PC-9 (cell line): ENCODE measurements around the gene CYGB. TPM values are rescaled to one million over a fixed set of nuclear protein-coding genes. Genes with fewer than 3 reads are reported as not detected.
A peak's percentile ranks its signal among the peaks of the same experiment; 100 is the strongest.

ENCODE experiments used
- BruUV-seq: library from RNA; stranded (reverse); fragments of 400-500 nt; replicated peaks from 2 replicates; lab custom pipeline; 2021; lab: Mats Ljungman, UMichigan
- CTCF ChIA-PET: fragments of 300-600 bp; sonication (Branson Sonifier 250); formaldehyde crosslinking; loops from one replicate; lab custom pipeline; 2022; ENCODE audit warnings: antibody characterized with exemption; lab: Charles Lee
- POLR2A ChIA-PET: fragments of 300-600 bp; sonication (Branson Sonifier 250); formaldehyde crosslinking; loops from one replicate; lab custom pipeline; 2022; ENCODE audit warnings: antibody characterized with exemption; ENCODE audit not compliant: unreplicated experiment; lab: Charles Lee
- DNase-seq, 2 experiments: peaks; one replicate each; pipeline versions ENCODE4 v3.0.0 to v3.0.0-alpha.2; 2015 to 2022; ENCODE audit warnings: mixed read lengths in 1 of 2
- H2AFZ ChIP-seq: fragments of 200-600 bp; sonication (generic); 2 replicates; pipeline ENCODE4 v1.8.1; 2017; ENCODE audit warnings: antibody characterized with exemption
- H3F3A ChIP-seq: fragments of 200-600 bp; sonication (generic); 2 replicates; pipeline ENCODE4 v1.8.1; 2017; ENCODE audit warnings: antibody characterized with exemption, mild to moderate bottlenecking, low read depth; ENCODE audit not compliant: insufficient read depth
- H3K27ac ChIP-seq: fragments of 200-600 bp; sonication (generic); 2 replicates; pipeline ENCODE4 v1.6.1; 2016; ENCODE audit warnings: mixed run types
- H3K27me3 ChIP-seq: fragments of 200-600 bp; sonication (generic); 2 replicates; pipeline ENCODE4 v1.6.1; 2016; ENCODE audit warnings: low read depth, mixed run types; ENCODE audit not compliant: insufficient read depth
- H3K36me3 ChIP-seq: fragments of 200-600 bp; sonication (generic); 2 replicates; pipeline ENCODE4 v1.6.1; 2016; ENCODE audit warnings: low read depth, mixed run types
- H3K4me1 ChIP-seq: fragments of 200-600 bp; sonication (generic); replicated peaks from 2 replicates; pipeline ENCODE4 v1.6.1; 2016; ENCODE audit warnings: mixed run types; ENCODE audit not compliant: insufficient read depth
- H3K4me2 ChIP-seq: fragments of 200-600 bp; sonication (generic); 2 replicates; pipeline ENCODE4 v1.6.1; 2017; ENCODE audit warnings: mixed run types
- H3K4me3 ChIP-seq: fragments of 200-600 bp; sonication (generic); 2 replicates; pipeline ENCODE4 v1.6.1; 2016; ENCODE audit warnings: mixed run types
- H3K79me2 ChIP-seq: fragments of 200-600 bp; sonication (generic); 2 replicates; pipeline ENCODE4 v1.6.1; 2017; ENCODE audit warnings: low read depth, mixed run types
- H3K9me2 ChIP-seq: fragments of 200-600 bp; sonication (generic); 2 replicates; pipeline ENCODE4 v1.8.1; 2017; ENCODE audit warnings: mild to moderate bottlenecking; ENCODE audit not compliant: insufficient read depth
- H3K9me3 ChIP-seq: fragments of 200-600 bp; sonication (generic); 2 replicates; pipeline ENCODE4 v1.8.1; 2016; ENCODE audit warnings: low read depth; ENCODE audit not compliant: insufficient read depth
- H4K20me1 ChIP-seq: fragments of 200-600 bp; sonication (generic); 2 replicates; pipeline ENCODE4 v1.8.1; 2017; ENCODE audit not compliant: insufficient read depth
- CTCF ChIP-seq: fragments of 200-600 bp; sonication (generic); conservative IDR thresholded peaks from 2 replicates; pipeline ENCODE4 v1.6.1; 2017; ENCODE audit warnings: mixed run types, antibody characterized with exemption, mild to moderate bottlenecking, moderate library complexity
- EZH2 ChIP-seq: fragments of 200-600 bp; sonication (generic); IDR thresholded peaks from 2 replicates; pipeline ENCODE4 v1.8.0; 2017; ENCODE audit warnings: antibody characterized with exemption, low read depth
- intact Hi-C: fragments of 100-400 bp; cut with micrococcal nuclease; formaldehyde crosslinking; loops from one replicate; pipeline ENCODE4 v1.10.0; 2022; ENCODE audit not compliant: unreplicated experiment
- total RNA-seq: library from RNA; stranded (reverse); gene quantifications from 2 replicates; pipeline ENCODE4 v1.2.3, GENCODE V29; 2021

Gene CYGB
- total RNA-seq, 1 experiment from 2014 or later, result 1.1 TPM

GRCh38 chr17:76506408-76507345 is 30.8 kb downstream of the CYGB start:
- Histone ChIP-seq H3K79me2 (no peaks in the 10 kb centered on the region), H3K9me3 (no peaks in the 10 kb centered on the region), H3K27me3 (no peaks in the 10 kb centered on the region), H3K36me3 (no peaks in the 10 kb centered on the region), H2AFZ (peak overlapping the region; percentile 63; the same call in 1 of the 2 replicates), H3F3A (no peaks in the 10 kb centered on the region), H3K27ac (no peak overlapping the region), H3K4me1 (no peaks in the 10 kb centered on the region), H4K20me1 (no peaks in the 10 kb centered on the region), H3K9me2 (no peaks in the 10 kb centered on the region), H3K4me2 (peak overlapping the region; percentile 54), H3K4me3 (no peak overlapping the region)
- POLR2A ChIA-PET, result no interaction called here
- no TSS peak for BruUV-seq
- DNase-seq, result peak; percentile 43 to 87
- intact Hi-C loops, result loop anchor here (1.0 kb wide), 4 partner anchors 40 to 202 kb away; no protein-coding TSS in a partner anchor
- no peak for TF ChIP-seq EZH2
- peak; percentile 86 for TF ChIP-seq CTCF
- CTCF ChIA-PET, result interaction anchor here (0.6 to 0.9 kb wide), 6 partner anchors 48 to 282 kb away, joined by 3 to 6 read pairs (median 3); partner anchors contain the start of gene PRPSAP1

DNA sequence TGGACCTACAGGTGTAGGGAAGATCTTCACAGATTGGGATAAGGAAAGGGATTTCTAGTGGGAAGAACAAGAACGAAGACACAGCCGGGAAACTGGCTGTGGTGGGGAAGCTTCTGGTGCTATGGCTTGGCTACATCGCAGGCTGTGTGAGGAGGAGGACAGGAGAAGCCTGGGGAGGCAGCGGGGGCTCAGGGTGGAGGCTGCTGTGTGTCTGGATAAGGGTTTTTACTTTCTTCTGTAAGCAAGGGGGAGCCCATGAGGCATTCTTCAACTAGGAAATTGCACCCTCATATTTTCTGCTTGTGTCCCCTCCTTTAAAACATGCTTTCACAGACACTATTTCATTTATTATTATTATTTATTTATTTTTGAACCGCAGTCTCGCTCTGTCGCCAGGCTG is 33.4 kb downstream of the CYGB start:
- DNase-seq, result no peak
- no TSS peak for BruUV-seq
- TF ChIP-seq CTCF, result no peak
- TF ChIP-seq EZH2, result no peak
- H3K27me3 ChIP-seq, result no peaks in the 10 kb centered on the region
- no peak overlapping the region for H3K4me3 ChIP-seq
- H3K9me3 ChIP-seq, result no peaks in the 10 kb centered on the region
- ChIA-PET POLR2A (no interaction called here), CTCF (interaction anchor here (0.7 kb wide), 2 partner anchors 15 to 217 kb away, joined by 15 to 16 read pairs; no protein-coding TSS in a partner anchor)
- H3K9me2 ChIP-seq, result no peaks in the 10 kb centered on the region
- H2AFZ ChIP-seq, result no peak overlapping the region
- no peaks in the 10 kb centered on the region for H3K79me2 ChIP-seq
- H3K27ac ChIP-seq, result no peak overlapping the region
- no peak overlapping the region for H3K4me2 ChIP-seq
- peaks cover 12% of the 10 kb centered on the region; the same call in 1 of the 2 replicates for H3K4me1 ChIP-seq
- no peaks in the 10 kb centered on the region for H3K36me3 ChIP-seq
- H4K20me1 ChIP-seq, result no peaks in the 10 kb centered on the region
- intact Hi-C loops, result no loop called here
- H3F3A ChIP-seq, result no peaks in the 10 kb centered on the region

DNA sequence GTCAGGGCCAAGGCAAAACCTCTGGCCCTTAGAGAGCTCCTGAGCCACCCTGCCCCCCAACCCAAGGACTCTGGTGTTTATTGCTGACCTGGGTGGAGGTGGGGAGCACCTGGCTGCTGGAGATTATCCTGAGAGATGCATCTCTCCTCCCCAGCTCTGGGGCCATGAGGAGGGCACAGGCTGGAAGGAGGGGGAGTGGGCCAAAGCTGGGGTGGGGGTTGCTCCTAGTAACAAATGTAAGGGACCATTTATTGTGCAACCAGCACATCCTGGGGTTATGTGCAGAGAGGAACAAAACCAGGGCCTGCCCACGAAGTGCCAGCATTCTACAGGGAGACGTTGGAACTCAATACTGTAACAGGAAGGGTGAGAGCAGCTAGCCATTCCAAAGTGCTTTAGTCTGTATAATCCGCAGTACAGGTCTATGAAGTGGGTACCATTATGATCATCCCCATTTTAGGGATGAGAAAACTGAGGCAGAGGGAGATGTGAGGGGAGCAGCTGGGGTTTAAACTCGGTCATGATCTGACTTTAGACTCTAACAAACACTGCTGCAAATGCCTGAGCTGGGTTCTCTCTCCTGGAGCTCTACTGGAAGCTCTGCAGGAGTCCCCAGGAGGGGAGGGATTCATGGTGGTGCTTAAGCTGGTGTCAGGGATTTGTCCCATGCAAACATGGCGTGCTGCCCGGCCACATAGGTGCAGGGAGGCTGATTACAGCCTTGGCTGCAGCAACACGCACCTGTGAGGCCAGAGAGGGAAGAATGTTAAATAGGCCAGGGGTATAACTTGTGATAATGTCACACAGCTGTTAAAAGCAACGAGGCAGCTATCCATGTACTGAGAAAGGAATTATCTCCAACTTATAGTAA is 34.9 kb downstream of the CYGB start:
- H3K9me3 ChIP-seq, result no peaks in the 10 kb centered on the region
- no peak overlapping the region for H3K27ac ChIP-seq
- no peaks in the 10 kb centered on the region for H4K20me1 ChIP-seq
- no peak overlapping the region for H3K4me3 ChIP-seq
- H3F3A ChIP-seq, result no peaks in the 10 kb centered on the region
- peaks cover 16% of the 10 kb centered on the region; the same call in 1 of the 2 replicates for H3K4me1 ChIP-seq
- H3K36me3 ChIP-seq, result no peaks in the 10 kb centered on the region
- intact Hi-C loops, result no loop called here
- H3K4me2 ChIP-seq, result no peak overlapping the region
- POLR2A ChIA-PET, result interaction anchor here (0.7 kb wide), 1 partner anchor 179 kb away, joined by 5 read pairs; no protein-coding TSS in a partner anchor
- CTCF ChIA-PET, result interaction anchor here (0.6 to 0.7 kb wide), 2 partner anchors 42 to 184 kb away, joined by 3 read pairs; no protein-coding TSS in a partner anchor
- no peak overlapping the region for H2AFZ ChIP-seq
- no peaks in the 10 kb centered on the region for H3K9me2 ChIP-seq
- DNase-seq, result no peak
- no peaks in the 10 kb centered on the region for H3K27me3 ChIP-seq
- H3K79me2 ChIP-seq, result no peaks in the 10 kb centered on the region
- TF ChIP-seq CTCF, result no peak
- TF ChIP-seq EZH2, result no peak
- no TSS peak for BruUV-seq
